RWPE1 (cell line): Measurements from ENCODE around the gene PNKP.

Experiments used
- CTCF ChIA-PET: fragments of 350-600 bp; sonication (Branson Sonifier 250); formaldehyde crosslinking; extraction: SDS; loops from one replicate; lab custom pipeline; 2021; lab: Yijun Ruan, JAX
- POLR2A ChIA-PET: fragments of 400-600 bp; formaldehyde crosslinking; extraction: SDS; loops from one replicate; lab custom pipeline; 2020; ENCODE audit warnings: antibody characterized with exemption; ENCODE audit not compliant: low non-redundant PET; lab: Yijun Ruan, JAX
- DNase-seq: peaks from one replicate; pipeline ENCODE4 v3.0.0; 2012; ENCODE audit warnings: low spot score
- H3K27ac ChIP-seq: fragments of 450-650 bp; 2 replicates; pipeline ENCODE4 v1.5.1; 2017
- CTCF ChIP-seq: fragments of 450-650 bp; conservative IDR thresholded peaks from 2 replicates; pipeline ENCODE4 v1.5.1; 2017; ENCODE audit warnings: low read depth, mild to moderate bottlenecking

Gene PNKP

GRCh38 chr19:49855277-49855675, 12.1 kb downstream of the PNKP start:
- TF ChIP-seq CTCF = no peak
- H3K27ac ChIP-seq = peak overlapping the region; percentile 71
- CTCF ChIA-PET = no interaction called here

GRCh38 chr19:49854378-49855263, 12.8 kb downstream of the PNKP start:
- DNase-seq = no peak
- CTCF ChIA-PET = no interaction called here
- POLR2A ChIA-PET = no interaction called here
- TF ChIP-seq CTCF = no peak
- peak overlapping the region; percentile 71 for H3K27ac ChIP-seq

More at GRCh38 chr19:49855277-49855675, 12.1 kb downstream of the PNKP start:
- POLR2A ChIA-PET = no interaction called here
- no peak for DNase-seq

GRCh38 chr19:49853852-49854377, 13.5 kb downstream of the PNKP start:
- no peak for DNase-seq
- ChIA-PET CTCF (no interaction called here), POLR2A (no interaction called here)
- peak overlapping the region; percentile 71 for H3K27ac ChIP-seq
- TF ChIP-seq CTCF = no peak

GRCh38 chr19:49852631-49853126, 14.7 kb downstream of the PNKP start:
- POLR2A ChIA-PET = interaction anchor here (0.7 kb wide), 1 partner anchor 11 kb away, joined by 7 read pairs; no protein-coding TSS in a partner anchor
- DNase-seq = no peak
- TF ChIP-seq CTCF = no peak
- CTCF ChIA-PET = no interaction called here
- H3K27ac ChIP-seq = peak overlapping the region; percentile 97

GRCh38 chr19:49851456-49852259, 15.7 kb downstream of the PNKP start:
- ChIA-PET CTCF (interaction anchor here (0.8 kb wide), 1 partner anchor 38 kb away, joined by 3 read pairs; no protein-coding TSS in a partner anchor), POLR2A (interaction anchor here (1.0 kb wide), 1 partner anchor 14 kb away, joined by 13 read pairs; no protein-coding TSS in a partner anchor)
- H3K27ac ChIP-seq = peak overlapping the region; percentile 97
- DNase-seq = no peak
- no peak for TF ChIP-seq CTCF
